Adrenal gland (tissue), 12 donors: ENCODE data around the gene FKTN. TPM values are rescaled to one million over a fixed set of nuclear protein-coding genes. Genes with fewer than 3 reads are reported as not detected.

Experiments used
- DNase-seq, 7 donors: peaks; one replicate each; pipeline ENCODE4 v3.0.0-alpha.2; 2019 to 2020
- H3K27ac ChIP-seq, 5 donors: fragments of 200-600 bp; sonication (generic) in 4 of 5; 1 replicate in 3 of 5; 2 replicates in 2 of 5; pipeline versions ENCODE4 v1.5.1 to v1.8.0; 2016 to 2020; ENCODE audit warnings: mild to moderate bottlenecking in 1 of 5
- H3K27me3 ChIP-seq: fragments of 200-600 bp; 2 replicates; pipeline ENCODE4 v1.8.0; 2021
- H3K36me3 ChIP-seq, 2 donors: fragments of 200-600 bp; replicated peaks in 1 of 2; 1 replicate in 1 of 2; 2 replicates in 1 of 2; pipeline versions ENCODE4 v1.5.1 to v1.8.0; 2018 to 2022
- H3K4me1 ChIP-seq, 2 donors: fragments of 200-600 bp; replicated peaks in 1 of 2; 1 replicate in 1 of 2; 2 replicates in 1 of 2; pipeline versions ENCODE4 v1.5.1 to v1.8.0; 2018 to 2021
- H3K4me3 ChIP-seq, 4 donors: fragments of 200-600 bp; sonication (generic) in 3 of 4; one replicate each; pipeline ENCODE4 v1.5.1; 2016 to 2018
- H3K9me3 ChIP-seq, 3 donors: fragments of 200-600 bp; sonication (generic) in 1 of 3; replicated peaks in 1 of 3; 1 replicate in 2 of 3; 2 replicates in 1 of 3; pipeline versions ENCODE4 v1.5.1 to v1.8.0; 2016 to 2021
- POLR2A ChIP-seq, 2 donors: fragments of 450-650 bp; IDR thresholded peaks; one replicate each; pipeline ENCODE4 v1.6.1; 2017; ENCODE audit warnings: antibody characterized with exemption in 2 of 2, mild to moderate bottlenecking in 2 of 2, moderate library complexity in 1 of 2
- WGBS, 4 donors: extraction: QIAGEN DNeasy Blood & Tissue Kit in 2 of 4; methylation state at CpG; one replicate each; pipeline versions ENCODE4 v1.1.5 to v1.1.7; 2013 to 2017; 5-methylcytosine and 5-hydroxymethylcytosine counted together
- intact Hi-C, 2 donors: fragments of 100-400 bp; cut with DNase I; formaldehyde crosslinking; loops; one replicate each; pipeline versions ENCODE4 v1.14.1 to v1.15.0; 2022 to 2023
- polyA plus RNA-seq, 3 donors: library from polyadenylated mRNA; stranded (reverse); fragments of 200-250 nt in 2 of 3; fragments of 350-450 nt in 1 of 3; fragmentation: Illumina TruSeq in 1 of 3; extraction: RNeasy Lipid Tissue Mini Kit (QIAGEN cat#74804) in 1 of 3; gene quantifications; one replicate each; pipeline ENCODE4 v1.2.3, GENCODE V29; 2013 to 2014
- total RNA-seq, 9 donors: library from RNA; depleted of rRNA in 4 of 9; stranded (reverse); fragments of >200 nt in 4 of 9; fragments of 120-200 nt in 1 of 9; fragmentation: NEBNext Ultra II Directional in 1 of 9; extraction: Animal tissue kit (Norgen Biotek cat#: 25700) in 1 of 9; gene quantifications; one replicate each; pipeline versions ENCODE4 v1.1.0 to v1.2.4, GENCODE V29; 2013 to 2023
- TF ChIP-seq, protein P1 (sequence below), 6 experiments: fragments of 450-650 bp in 4 of 6; fragments of 200-600 bp in 2 of 6; sonication (generic) in 1 of 6; IDR thresholded peaks; 1 replicate in 5 of 6; 2 replicates in 1 of 6; pipeline versions ENCODE4 v1.5.1 to v1.8.0; 2016 to 2021; ENCODE audit warnings: antibody characterized with exemption in 6 of 6, mild to moderate bottlenecking in 2 of 6, moderate library complexity in 1 of 6
- donor health status: healthy with polysubstance abuse.
- donor health status: Bipolar disorder and iron deficiency.
- donor health status: DM: yes; HTN: yes; CAD: no.
- donor health status: DM: no; HTN: no; CAD: no.
- donor health status: DM: no; HTN: no; CAD: no.
- donor health status: DM: yes; HTN: yes; CAD: no.

Gene FKTN
- total and polyA plus RNA-seq, 12 donors: 4.1 to 39.1 (median 15.5) TPM

DNA sequence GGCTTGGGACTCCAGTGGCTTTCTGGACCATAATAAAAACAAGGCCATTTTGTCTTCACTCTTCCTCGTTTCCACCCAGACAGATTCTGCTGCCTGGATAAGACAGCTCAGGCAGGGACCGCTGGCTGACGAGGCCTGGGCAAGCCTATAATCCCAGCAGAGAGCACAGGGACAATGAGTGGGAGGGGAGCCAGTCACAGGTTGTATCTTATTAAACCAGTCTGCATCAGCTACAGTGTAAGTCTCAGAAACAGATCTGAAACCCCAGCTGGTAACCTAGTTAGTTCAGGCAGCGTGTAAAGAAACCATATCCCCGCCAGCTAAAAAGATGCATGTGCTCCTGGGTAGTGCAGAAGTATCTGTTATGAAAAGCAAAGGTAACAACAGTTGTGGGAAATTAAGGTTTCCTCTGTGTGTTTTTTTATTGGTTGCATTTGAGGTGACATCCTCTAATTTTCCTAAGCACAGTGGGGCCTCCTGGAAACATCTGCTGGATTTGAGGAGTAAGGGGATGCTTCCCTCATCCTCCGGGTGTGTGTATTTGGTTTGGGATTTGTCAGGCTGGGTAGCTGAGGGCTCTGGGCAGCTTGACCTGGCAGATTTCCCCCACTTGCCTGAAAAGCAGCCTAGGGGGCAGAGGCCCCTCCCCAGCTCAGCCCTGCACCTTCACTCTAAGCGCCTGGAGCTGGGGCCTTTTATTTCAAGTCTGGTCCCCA, 89.1 kb downstream of the FKTN start:
- 89 to 91% (median 90%) methylated on average over 7 of the region's 7 CpGs for WGBS, 4 donors
- no peak for TF ChIP-seq POLR2A (IDR thresholded peaks at IDR 0.05)
- TF ChIP-seq, protein P1, sequence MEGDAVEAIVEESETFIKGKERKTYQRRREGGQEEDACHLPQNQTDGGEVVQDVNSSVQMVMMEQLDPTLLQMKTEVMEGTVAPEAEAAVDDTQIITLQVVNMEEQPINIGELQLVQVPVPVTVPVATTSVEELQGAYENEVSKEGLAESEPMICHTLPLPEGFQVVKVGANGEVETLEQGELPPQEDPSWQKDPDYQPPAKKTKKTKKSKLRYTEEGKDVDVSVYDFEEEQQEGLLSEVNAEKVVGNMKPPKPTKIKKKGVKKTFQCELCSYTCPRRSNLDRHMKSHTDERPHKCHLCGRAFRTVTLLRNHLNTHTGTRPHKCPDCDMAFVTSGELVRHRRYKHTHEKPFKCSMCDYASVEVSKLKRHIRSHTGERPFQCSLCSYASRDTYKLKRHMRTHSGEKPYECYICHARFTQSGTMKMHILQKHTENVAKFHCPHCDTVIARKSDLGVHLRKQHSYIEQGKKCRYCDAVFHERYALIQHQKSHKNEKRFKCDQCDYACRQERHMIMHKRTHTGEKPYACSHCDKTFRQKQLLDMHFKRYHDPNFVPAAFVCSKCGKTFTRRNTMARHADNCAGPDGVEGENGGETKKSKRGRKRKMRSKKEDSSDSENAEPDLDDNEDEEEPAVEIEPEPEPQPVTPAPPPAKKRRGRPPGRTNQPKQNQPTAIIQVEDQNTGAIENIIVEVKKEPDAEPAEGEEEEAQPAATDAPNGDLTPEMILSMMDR (IDR thresholded peaks at IDR 0.05): no peak

DNA sequence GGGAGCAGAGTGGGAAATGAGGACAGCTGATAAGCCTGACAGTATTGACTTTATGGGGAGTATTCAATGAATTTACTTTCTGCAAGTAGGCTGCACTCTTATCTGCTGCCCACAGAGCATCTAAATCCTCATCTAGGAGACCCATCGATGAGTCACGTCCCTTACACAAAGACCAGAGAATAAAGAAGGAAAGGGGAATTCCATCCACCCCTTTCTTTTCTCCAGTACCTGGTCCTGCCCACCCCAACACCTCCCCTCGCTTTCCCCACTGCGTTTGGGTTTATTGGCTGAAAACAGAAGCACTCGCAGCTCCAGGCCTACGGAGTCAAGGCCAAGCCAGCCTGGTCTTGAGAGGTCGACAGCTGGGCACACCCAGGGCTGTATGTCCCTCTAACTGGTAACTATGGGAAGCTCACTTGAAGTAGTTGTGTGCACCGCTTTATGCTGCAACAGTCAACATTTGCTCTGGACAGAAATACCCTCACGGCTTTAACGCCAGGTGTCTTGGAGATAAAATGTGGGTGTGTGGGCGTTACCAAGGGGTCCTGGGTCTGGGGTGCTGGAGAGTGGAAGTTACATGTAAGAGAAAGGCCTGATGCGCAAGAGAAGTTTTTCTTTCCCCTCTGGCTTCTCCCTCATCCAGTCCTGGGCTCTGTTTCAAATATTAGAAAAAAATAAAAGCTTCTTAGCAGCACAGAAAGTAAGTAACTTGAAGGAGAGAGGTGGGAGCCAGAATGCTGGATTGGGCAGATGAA, 89.8 kb downstream of the FKTN start:
- WGBS, 4 donors: 85 to 89% (median 87%) methylated on average over 11 to 12 of the region's 12 CpGs
- TF ChIP-seq, protein P1 (IDR thresholded peaks at IDR 0.05): no peak
- TF ChIP-seq POLR2A (IDR thresholded peaks at IDR 0.05): no peak
- Histone ChIP-seq H3K4me3 (no peak overlapping the region), H3K27ac (no peak overlapping the region), H3K27me3 (no peaks in the 10 kb centered on the region), H3K4me1 (no peaks in the 10 kb centered on the region), H3K36me3 (no peaks in the 10 kb centered on the region), H3K9me3 (no peaks in the 10 kb centered on the region)
- no peak for DNase-seq
- intact Hi-C loops: no loop called here

More for the DNA sequence above, 89.1 kb downstream of the FKTN start:
- Histone ChIP-seq H3K36me3 (no peaks in the 10 kb centered on the region), H3K4me3 (no peak overlapping the region), H3K27ac (no peak overlapping the region), H3K4me1 (no peaks in the 10 kb centered on the region), H3K27me3 (no peaks in the 10 kb centered on the region), H3K9me3 (no peaks in the 10 kb centered on the region)
- intact Hi-C loops: no loop called here
- DNase-seq: no peak

GRCh38 chr9:105651806-105652205, 93.9 kb downstream of the FKTN start:
- H3K27me3 ChIP-seq: no peaks in the 10 kb centered on the region
- intact Hi-C loops: loop anchor here in 1 of 2 donors (10.0 kb wide), 1 partner anchor 63 kb away; no protein-coding TSS in a partner anchor
- H3K9me3 ChIP-seq: no peaks in the 10 kb centered on the region
- H3K36me3 ChIP-seq: no peaks in the 10 kb centered on the region
- WGBS, 4 donors: 70 to 79% (median 73%) methylated on average over 3 to 4 of the region's 4 CpGs
- DNase-seq: no peak
- H3K4me1 ChIP-seq: peaks cover 0 to 11% of the 10 kb centered on the region in 2 donors
- TF ChIP-seq, protein P1 (IDR thresholded peaks at IDR 0.05): no peak
- TF ChIP-seq POLR2A (IDR thresholded peaks at IDR 0.05): no peak
- no peak overlapping the region for H3K27ac ChIP-seq
- no peak overlapping the region for H3K4me3 ChIP-seq

- DNase-seq: peak in 5 of 7 donors; percentile 21 to 32 (median 24)
- H3K9me3 ChIP-seq: no peaks in the 10 kb centered on the region
- TF ChIP-seq, protein P1 (IDR thresholded peaks at IDR 0.05): peak in 4 of 6 experiments; percentile 11 to 35 (median 22)
- TF ChIP-seq POLR2A (IDR thresholded peaks at IDR 0.05): no peak
- WGBS, 4 donors: 3 to 4% (median 4%) methylated on average over 30 to 75 of the region's 75 CpGs
- peaks cover 0 to 11% of the 10 kb centered on the region in 2 donors for H3K4me1 ChIP-seq
- no peaks in the 10 kb centered on the region for H3K27me3 ChIP-seq
- intact Hi-C loops: loop anchor here in 1 of 2 donors (10.0 kb wide), 1 partner anchor 58 kb away; no protein-coding TSS in a partner anchor
- H3K27ac ChIP-seq: no peak overlapping the region
- no peaks in the 10 kb centered on the region for H3K36me3 ChIP-seq
- H3K4me3 ChIP-seq: peak overlapping the region in 2 of 4 donors; percentile 38 to 49
These were observed 98.4 kb downstream of the FKTN start for GRCh38 chr9:105656131-105656921.
